BE2C (cell line): ENCODE measurements around the gene UBE2D2.

Experiments used
- DNase-seq: peaks from one replicate; pipeline ENCODE4 v3.0.0-alpha.2; 2020
- H3K27me3 ChIP-seq: fragments of 250-450 bp; sonication (Bioruptor Pico); 2 replicates; pipeline ENCODE4 v1.5.1; 2020; ENCODE audit warnings: mild to moderate bottlenecking
- H3K36me3 ChIP-seq: fragments of 250-450 bp; sonication (Bioruptor Pico); 2 replicates; pipeline ENCODE4 v1.5.1; 2020; ENCODE audit warnings: mild to moderate bottlenecking
- H3K4me1 ChIP-seq: fragments of 250-450 bp; sonication (Bioruptor Pico); 2 replicates; pipeline ENCODE4 v1.5.1; 2020
- H3K4me3 ChIP-seq: 2 replicates; pipeline ENCODE4 v1.5.1; 2011; ENCODE audit warnings: low read depth, low read length
- H3K9me3 ChIP-seq: fragments of 250-450 bp; sonication (Bioruptor Pico); 2 replicates; pipeline ENCODE4 v1.5.1; 2020
- TF ChIP-seq, protein P1 (sequence below): IDR thresholded peaks from 2 replicates; pipeline ENCODE4 v1.5.1; 2012; ENCODE audit warnings: mild to moderate bottlenecking, low read depth, low read length

Gene UBE2D2

GRCh38 chr5:139638736-139639618, 77.8 kb downstream of the UBE2D2 start:
- Histone ChIP-seq H3K27me3 (no peaks in the 10 kb centered on the region), H3K9me3 (no peaks in the 10 kb centered on the region), H3K4me3 (peak overlapping the region; percentile 45; the same call in 1 of the 2 replicates), H3K36me3 (no peaks in the 10 kb centered on the region), H3K4me1 (peaks cover 30% of the 10 kb centered on the region)
- DNase-seq: peak; percentile 82
- TF ChIP-seq, protein P1, sequence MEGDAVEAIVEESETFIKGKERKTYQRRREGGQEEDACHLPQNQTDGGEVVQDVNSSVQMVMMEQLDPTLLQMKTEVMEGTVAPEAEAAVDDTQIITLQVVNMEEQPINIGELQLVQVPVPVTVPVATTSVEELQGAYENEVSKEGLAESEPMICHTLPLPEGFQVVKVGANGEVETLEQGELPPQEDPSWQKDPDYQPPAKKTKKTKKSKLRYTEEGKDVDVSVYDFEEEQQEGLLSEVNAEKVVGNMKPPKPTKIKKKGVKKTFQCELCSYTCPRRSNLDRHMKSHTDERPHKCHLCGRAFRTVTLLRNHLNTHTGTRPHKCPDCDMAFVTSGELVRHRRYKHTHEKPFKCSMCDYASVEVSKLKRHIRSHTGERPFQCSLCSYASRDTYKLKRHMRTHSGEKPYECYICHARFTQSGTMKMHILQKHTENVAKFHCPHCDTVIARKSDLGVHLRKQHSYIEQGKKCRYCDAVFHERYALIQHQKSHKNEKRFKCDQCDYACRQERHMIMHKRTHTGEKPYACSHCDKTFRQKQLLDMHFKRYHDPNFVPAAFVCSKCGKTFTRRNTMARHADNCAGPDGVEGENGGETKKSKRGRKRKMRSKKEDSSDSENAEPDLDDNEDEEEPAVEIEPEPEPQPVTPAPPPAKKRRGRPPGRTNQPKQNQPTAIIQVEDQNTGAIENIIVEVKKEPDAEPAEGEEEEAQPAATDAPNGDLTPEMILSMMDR: no peak

- no peak for DNase-seq
- H3K27me3 ChIP-seq: no peaks in the 10 kb centered on the region
- no peaks in the 10 kb centered on the region for H3K9me3 ChIP-seq
- H3K36me3 ChIP-seq: no peaks in the 10 kb centered on the region
- H3K4me1 ChIP-seq: peaks cover 30% of the 10 kb centered on the region
- no peak overlapping the region for H3K4me3 ChIP-seq
- TF ChIP-seq, protein P1: no peak
These were observed 78.7 kb downstream of the UBE2D2 start for GRCh38 chr5:139639619-139640380.

- DNase-seq: no peak
- Histone ChIP-seq H3K36me3 (no peaks in the 10 kb centered on the region), H3K4me1 (peaks cover 30% of the 10 kb centered on the region), H3K9me3 (no peaks in the 10 kb centered on the region), H3K4me3 (no peak overlapping the region), H3K27me3 (no peaks in the 10 kb centered on the region)
- TF ChIP-seq, protein P1: no peak
These were observed 79.4 kb downstream of the UBE2D2 start for GRCh38 chr5:139640421-139641115.

DNA sequence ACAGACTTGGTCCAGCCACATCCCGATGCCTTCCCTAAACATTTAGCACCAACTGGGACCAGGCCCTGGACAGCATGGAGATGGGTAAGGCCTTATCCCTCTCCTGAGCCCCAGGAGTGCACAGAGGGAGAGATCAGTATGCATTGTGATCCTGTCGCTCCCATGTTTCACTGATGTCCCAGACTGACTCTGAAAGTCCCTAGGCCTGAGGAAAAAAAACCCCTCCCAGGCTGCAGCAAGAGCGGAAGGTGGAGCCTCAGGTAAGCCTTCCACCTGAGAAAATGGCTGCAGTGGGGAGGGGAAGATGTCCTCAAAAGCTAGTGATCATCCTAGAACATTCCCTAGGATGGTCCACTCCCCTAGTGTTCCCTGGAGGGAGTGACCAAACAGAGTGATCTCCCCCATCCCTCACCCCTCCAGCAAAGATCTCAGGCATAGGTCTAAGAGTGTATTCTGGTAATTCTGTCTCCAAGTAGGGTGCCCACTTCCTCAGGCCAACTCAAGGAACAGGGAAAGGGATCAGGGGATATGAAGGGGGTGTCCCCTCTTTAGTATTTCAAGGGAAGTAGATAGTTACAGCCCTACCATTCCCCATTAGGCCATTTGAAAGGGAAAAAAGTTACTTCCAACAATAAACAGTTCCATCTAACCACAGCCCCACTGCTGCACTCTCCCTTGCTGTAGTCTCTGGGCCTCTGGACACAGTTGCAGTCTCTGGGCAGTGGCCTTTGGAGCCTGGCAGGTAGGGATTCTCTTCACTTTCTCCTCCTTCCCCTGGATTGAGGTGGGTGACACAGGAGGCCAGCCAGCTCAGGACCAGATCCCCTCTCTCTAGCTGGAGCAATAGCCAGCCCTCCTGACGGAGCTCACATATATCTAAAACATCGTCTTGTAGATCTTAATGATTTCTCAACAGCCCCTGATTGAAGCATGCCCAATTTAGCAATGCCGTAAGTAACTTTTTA, 80.3 kb downstream of the UBE2D2 start:
- DNase-seq: no peak
- H3K9me3 ChIP-seq: no peaks in the 10 kb centered on the region
- TF ChIP-seq, protein P1: no peak
- H3K36me3 ChIP-seq: no peaks in the 10 kb centered on the region
- H3K4me1 ChIP-seq: peaks cover 25% of the 10 kb centered on the region
- no peaks in the 10 kb centered on the region for H3K27me3 ChIP-seq
- no peak overlapping the region for H3K4me3 ChIP-seq

- no peak overlapping the region for H3K4me3 ChIP-seq
- TF ChIP-seq, protein P1: no peak
- H3K9me3 ChIP-seq: no peaks in the 10 kb centered on the region
- H3K36me3 ChIP-seq: no peaks in the 10 kb centered on the region
- no peak for DNase-seq
- peaks cover 23% of the 10 kb centered on the region for H3K4me1 ChIP-seq
- H3K27me3 ChIP-seq: no peaks in the 10 kb centered on the region
These were observed 81.1 kb downstream of the UBE2D2 start for GRCh38 chr5:139642213-139642612.
